Central memory CD8-positive, alpha-beta T cell (primary cell): ENCODE data around the gene POC1A.

Experiments used
- ATAC-seq: fragments of 150-1000 bp; cut with Tn5 transposase; replicated peaks from 2 replicates; pipeline ENCODE4 v1.10.0; 2022; ENCODE audit warnings: mild to moderate bottlenecking, moderate FRiP score, moderate number of reproducible peaks; ENCODE audit not compliant: poor library complexity, severe bottlenecking; ENCODE audit errors: extremely low read depth
- DNase-seq, 2 donors: peaks; one replicate each; pipeline ENCODE4 v3.0.0; 2021; ENCODE audit warnings: low spot score in 2 of 2
- H3K27ac Mint-ChIP-seq: one replicate; pipeline ENCODE4 v1.8.0; 2022; ENCODE audit warnings: low read depth, mild to moderate bottlenecking, moderate library complexity, mixed read lengths
- H3K27me3 Mint-ChIP-seq: one replicate; pipeline ENCODE4 v1.8.0; 2022; ENCODE audit warnings: mixed read lengths
- H3K36me3 Mint-ChIP-seq: one replicate; pipeline ENCODE4 v1.8.0; 2022; ENCODE audit warnings: mild to moderate bottlenecking, moderate library complexity, mixed read lengths; ENCODE audit not compliant: insufficient read depth
- H3K4me1 Mint-ChIP-seq: one replicate; pipeline ENCODE4 v1.8.0; 2022; ENCODE audit warnings: mixed read lengths
- H3K4me3 Mint-ChIP-seq: one replicate; pipeline ENCODE4 v1.8.0; 2022; ENCODE audit warnings: mild to moderate bottlenecking, moderate library complexity, mixed read lengths
- H3K9me3 Mint-ChIP-seq: one replicate; pipeline ENCODE4 v1.8.0; 2022; ENCODE audit warnings: mixed read lengths

Gene POC1A

GRCh38 chr3:52088445-52089367 lies 65.5 kb downstream of the POC1A start:
- Mint-ChIP-seq H3K36me3 (no peaks in the 10 kb centered on the region), H3K9me3 (no peaks in the 10 kb centered on the region), H3K4me1 (peaks cover 25% of the 10 kb centered on the region), H3K27me3 (no peaks in the 10 kb centered on the region), H3K27ac (peak overlapping the region; percentile 22), H3K4me3 (no peak overlapping the region)
- no peak for ATAC-seq
- DNase-seq, result no peak

DNA sequence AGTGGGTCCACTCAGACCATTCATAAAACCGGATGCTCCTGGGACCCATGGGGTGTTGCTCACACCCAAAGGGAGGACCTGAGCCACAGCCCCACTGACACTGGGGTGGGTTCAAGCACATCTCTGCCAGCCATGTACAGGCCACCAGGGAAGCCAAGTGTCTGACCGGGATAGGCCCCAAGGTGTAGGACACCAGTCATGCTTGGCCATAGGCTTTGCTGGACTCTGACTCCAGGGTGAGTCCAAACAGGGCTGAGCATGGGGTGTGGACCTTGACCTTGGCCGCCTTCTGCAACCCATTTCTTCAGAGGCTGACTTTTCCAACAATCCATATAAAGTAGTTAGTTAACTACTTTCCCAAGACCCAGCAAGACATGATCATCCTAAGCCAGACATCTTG lies 66.5 kb downstream of the POC1A start:
- no peaks in the 10 kb centered on the region for H3K9me3 Mint-ChIP-seq
- peaks cover 25% of the 10 kb centered on the region for H3K4me1 Mint-ChIP-seq
- DNase-seq, result no peak
- no peak overlapping the region for H3K4me3 Mint-ChIP-seq
- no peaks in the 10 kb centered on the region for H3K27me3 Mint-ChIP-seq
- peak overlapping the region; percentile 61 for H3K27ac Mint-ChIP-seq
- ATAC-seq, result no peak
- no peaks in the 10 kb centered on the region for H3K36me3 Mint-ChIP-seq

DNA sequence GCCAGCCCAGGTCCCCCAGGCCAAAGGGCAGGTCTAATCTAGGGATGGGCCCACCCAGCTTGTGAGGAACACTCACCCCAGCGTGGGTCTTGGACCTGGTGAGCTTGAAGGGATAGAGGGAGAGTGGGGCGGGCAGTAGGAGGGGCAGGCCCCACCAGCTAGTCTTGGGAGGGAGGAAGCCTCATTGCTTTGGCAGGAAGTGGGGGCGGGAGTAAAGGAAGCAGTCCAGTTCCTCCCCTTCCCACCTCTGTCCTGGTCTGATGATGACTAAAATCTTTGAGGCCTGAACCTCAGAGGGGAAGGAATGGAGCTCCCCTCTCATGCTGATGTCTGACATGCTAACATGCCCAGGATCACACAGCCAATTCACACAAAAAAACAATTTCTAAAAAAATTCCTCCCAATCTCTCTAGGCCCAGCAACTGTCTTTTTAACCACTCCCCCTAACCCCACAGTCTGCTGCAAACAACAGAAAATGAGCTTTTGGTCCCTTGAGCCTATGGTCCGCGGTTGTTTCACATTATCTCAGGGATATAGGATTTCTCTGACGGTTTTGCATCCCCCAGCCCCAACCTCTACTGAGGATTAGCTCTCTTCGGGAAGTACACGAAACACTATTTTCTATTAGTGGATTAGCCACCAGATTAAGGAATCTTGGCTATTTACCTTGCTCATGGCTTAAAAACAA lies 67.1 kb downstream of the POC1A start:
- no peaks in the 10 kb centered on the region for H3K27me3 Mint-ChIP-seq
- DNase-seq (no peak), ATAC-seq (no peak)
- peaks cover 25% of the 10 kb centered on the region for H3K4me1 Mint-ChIP-seq
- no peak overlapping the region for H3K4me3 Mint-ChIP-seq
- peak overlapping the region; percentile 82 for H3K27ac Mint-ChIP-seq
- no peaks in the 10 kb centered on the region for H3K9me3 Mint-ChIP-seq
- H3K36me3 Mint-ChIP-seq, result no peaks in the 10 kb centered on the region

DNA sequence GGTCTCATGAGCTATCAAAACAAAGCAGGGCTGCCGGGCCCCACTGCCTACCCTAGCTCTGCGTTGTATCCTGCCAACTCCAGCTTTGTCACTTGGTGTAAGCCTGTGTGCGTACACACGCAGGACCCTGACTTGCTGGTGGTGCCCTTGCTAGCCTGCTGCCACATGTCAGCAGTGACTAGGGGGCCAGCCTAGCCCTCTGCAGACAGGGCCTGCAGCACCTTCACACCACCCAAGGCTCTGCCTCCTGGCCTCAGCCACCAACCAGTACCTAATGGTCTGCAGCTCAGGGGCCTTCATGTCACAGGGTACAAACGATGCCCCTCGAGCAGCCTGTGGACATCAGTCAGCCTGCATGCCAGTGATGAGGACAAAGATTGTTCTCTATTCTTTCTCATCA lies 67.8 kb downstream of the POC1A start:
- H3K27ac Mint-ChIP-seq, result peak overlapping the region; percentile 82
- no peak for ATAC-seq

GRCh38 chr3:52085681-52086282 lies 68.4 kb downstream of the POC1A start:
- H3K27ac Mint-ChIP-seq, result peak overlapping the region; percentile 58
- no peaks in the 10 kb centered on the region for H3K9me3 Mint-ChIP-seq
- no peaks in the 10 kb centered on the region for H3K27me3 Mint-ChIP-seq
- H3K4me1 Mint-ChIP-seq, result peaks cover 25% of the 10 kb centered on the region
- no peak overlapping the region for H3K4me3 Mint-ChIP-seq
- no peaks in the 10 kb centered on the region for H3K36me3 Mint-ChIP-seq
- ATAC-seq (peak; percentile 67), DNase-seq (no peak)

More for the DNA sequence above, 67.8 kb downstream of the POC1A start:
- Mint-ChIP-seq H3K4me1 (peaks cover 25% of the 10 kb centered on the region), H3K4me3 (no peak overlapping the region), H3K36me3 (no peaks in the 10 kb centered on the region), H3K9me3 (no peaks in the 10 kb centered on the region), H3K27me3 (no peaks in the 10 kb centered on the region)
- no peak for DNase-seq

- Mint-ChIP-seq H3K36me3 (no peaks in the 10 kb centered on the region), H3K9me3 (no peaks in the 10 kb centered on the region), H3K4me3 (no peak overlapping the region), H3K27ac (no peak overlapping the region), H3K4me1 (peaks cover 25% of the 10 kb centered on the region), H3K27me3 (no peaks in the 10 kb centered on the region)
- no peak for ATAC-seq
- DNase-seq, result no peak
Measured at GRCh38 chr3:52084954-52085680, 69.1 kb downstream of the POC1A start.

DNA sequence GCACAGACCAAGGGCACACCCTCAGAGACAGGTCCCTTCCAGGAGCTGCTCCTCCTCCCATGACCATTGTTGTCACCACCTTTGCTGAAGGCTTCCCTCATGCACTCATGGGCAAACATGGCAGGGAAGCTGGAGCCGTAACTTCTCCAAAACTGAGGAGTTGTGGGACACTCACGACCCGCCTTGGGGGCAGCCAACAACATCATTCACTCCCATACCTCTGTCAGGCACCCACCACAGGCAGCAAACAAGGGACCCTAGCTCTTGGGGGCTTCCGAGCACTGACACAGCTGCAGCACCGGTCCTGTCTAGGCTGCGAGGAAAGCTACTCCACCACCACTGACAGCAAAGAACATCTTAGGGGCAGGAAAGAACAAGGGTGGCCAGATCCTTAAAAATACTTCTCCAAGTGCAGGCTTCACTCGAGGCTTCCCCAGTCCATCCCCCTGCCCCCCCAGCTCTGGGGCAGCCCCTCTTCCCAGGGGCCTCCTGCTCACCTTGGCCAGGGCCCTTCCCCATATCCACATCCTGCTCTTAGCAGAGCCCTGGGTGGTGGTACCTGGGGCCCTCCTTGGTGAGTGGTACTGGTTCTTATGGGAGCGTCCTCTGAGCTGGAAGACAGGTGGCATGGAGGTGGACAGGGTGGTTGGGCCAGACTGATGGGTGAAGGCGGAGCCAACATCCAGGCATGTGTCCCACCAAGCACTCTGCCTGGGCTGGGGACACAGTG lies 69.8 kb downstream of the POC1A start:
- H3K4me1 Mint-ChIP-seq, result peaks cover 25% of the 10 kb centered on the region
- H3K4me3 Mint-ChIP-seq, result no peak overlapping the region
- no peaks in the 10 kb centered on the region for H3K27me3 Mint-ChIP-seq
- no peak overlapping the region for H3K27ac Mint-ChIP-seq
- ATAC-seq (no peak), DNase-seq (no peak)
- H3K36me3 Mint-ChIP-seq, result no peaks in the 10 kb centered on the region
- H3K9me3 Mint-ChIP-seq, result no peaks in the 10 kb centered on the region

- Mint-ChIP-seq H3K27me3 (no peaks in the 10 kb centered on the region), H3K4me3 (no peak overlapping the region), H3K36me3 (peaks cover 1% of the 10 kb centered on the region), H3K9me3 (no peaks in the 10 kb centered on the region), H3K4me1 (peaks cover 25% of the 10 kb centered on the region), H3K27ac (no peak overlapping the region)
- DNase-seq, result no peak
- ATAC-seq, result no peak
Measured at GRCh38 chr3:52083556-52084087, 70.6 kb downstream of the POC1A start.

GRCh38 chr3:52082951-52083350 lies 71.3 kb downstream of the POC1A start:
- Mint-ChIP-seq H3K36me3 (peaks cover 1% of the 10 kb centered on the region), H3K27me3 (no peaks in the 10 kb centered on the region), H3K4me1 (peaks cover 25% of the 10 kb centered on the region), H3K27ac (no peak overlapping the region), H3K9me3 (no peaks in the 10 kb centered on the region), H3K4me3 (no peak overlapping the region)
- DNase-seq (no peak), ATAC-seq (no peak)

DNA sequence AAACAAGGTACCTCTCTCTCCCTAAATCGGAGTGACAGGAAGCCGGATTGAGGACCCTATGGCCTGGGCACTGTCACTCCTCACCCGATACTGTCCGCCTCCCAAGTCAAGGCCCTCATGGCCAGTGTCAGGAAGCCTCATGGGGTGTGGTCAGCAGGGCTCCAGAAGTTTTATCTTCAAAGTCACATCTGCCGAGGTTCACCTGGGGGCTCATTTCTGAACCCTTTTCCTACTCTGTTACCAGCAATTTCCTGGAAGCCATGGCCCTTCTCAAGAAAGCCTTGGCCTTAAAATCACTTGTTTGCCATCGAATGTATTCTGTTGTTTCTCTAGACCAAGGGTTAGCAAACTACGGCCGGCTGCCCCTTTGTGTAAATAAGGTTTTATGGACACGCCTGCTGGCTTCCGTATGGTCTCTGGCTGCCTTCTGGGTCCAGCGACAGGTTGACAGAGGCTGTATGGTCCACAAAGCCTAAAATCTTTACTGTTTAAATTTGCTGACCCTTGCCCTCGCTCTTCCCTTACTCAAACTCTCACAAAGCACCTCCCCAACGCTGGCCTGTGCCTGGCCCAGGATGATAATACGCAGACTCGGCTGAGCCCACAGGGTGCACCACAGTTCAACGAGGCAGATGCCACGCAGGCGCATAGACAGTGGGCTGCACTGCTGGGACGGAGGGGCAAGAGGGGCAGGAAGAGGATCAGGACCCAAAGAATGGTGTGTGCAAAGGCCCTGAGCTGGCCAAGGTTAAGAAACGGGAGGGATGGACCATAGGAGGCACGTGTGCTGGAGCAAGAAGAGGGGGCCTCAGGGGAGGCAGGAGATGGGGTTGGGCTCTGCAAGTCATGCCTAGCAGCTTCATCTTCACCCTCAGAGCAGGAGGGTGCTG lies 73.1 kb downstream of the POC1A start:
- DNase-seq (no peak), ATAC-seq (no peak)
- Mint-ChIP-seq H3K4me1 (peaks cover 7% of the 10 kb centered on the region), H3K27ac (peak overlapping the region; percentile 23), H3K36me3 (peaks cover 1% of the 10 kb centered on the region), H3K4me3 (no peak overlapping the region), H3K9me3 (no peaks in the 10 kb centered on the region), H3K27me3 (no peaks in the 10 kb centered on the region)

DNA sequence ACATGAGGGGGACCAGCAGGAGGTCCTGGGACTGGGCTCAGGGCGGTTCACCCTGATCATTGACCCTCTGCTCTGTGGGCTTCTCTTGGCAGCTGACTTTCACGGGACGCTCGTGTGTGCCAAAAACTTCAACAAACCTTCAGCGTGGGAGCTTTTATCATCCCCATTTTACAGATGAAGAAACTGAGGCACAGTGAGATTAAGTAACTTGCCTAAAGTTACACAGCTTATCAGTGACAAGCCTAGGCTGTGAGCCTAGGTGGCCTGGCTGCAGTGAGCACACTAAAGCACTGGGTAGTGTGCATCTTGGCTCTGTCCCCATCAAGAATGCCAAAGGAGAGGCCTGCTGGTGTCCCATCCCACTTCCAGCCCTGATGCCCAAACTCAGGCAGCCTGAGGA lies 74.3 kb downstream of the POC1A start:
- H3K27me3 Mint-ChIP-seq, result no peaks in the 10 kb centered on the region
- no peak for DNase-seq
- no peaks in the 10 kb centered on the region for H3K9me3 Mint-ChIP-seq
- no peak overlapping the region for H3K4me3 Mint-ChIP-seq
- ATAC-seq, result no peak
- peaks cover 1% of the 10 kb centered on the region for H3K36me3 Mint-ChIP-seq
- H3K27ac Mint-ChIP-seq, result no peak overlapping the region
- no peaks in the 10 kb centered on the region for H3K4me1 Mint-ChIP-seq
